IMR-90 (cell line): ENCODE measurements around the gene CDH23. TPM values are rescaled to one million over a fixed set of nuclear protein-coding genes. Genes with fewer than 3 reads are reported as not detected.

Experiments
- ATAC-seq: fragments of 200-7000 bp; cut with Tn5 transposase; 2 replicates; pipeline ENCODE4 v1.9.1; 2020; ENCODE audit warnings: low read depth, mild to moderate bottlenecking, moderate library complexity
- BruUV-seq: library from RNA; stranded (reverse); fragments of 400-500 nt; replicated peaks from 2 replicates; lab custom pipeline; 2021; lab: Mats Ljungman, UMichigan
- CTCF ChIA-PET: fragments of 300-600 bp; formaldehyde crosslinking; extraction: SDS; loops from one replicate; lab custom pipeline; 2021; ENCODE audit warnings: antibody characterized with exemption; lab: Yijun Ruan, JAX
- POLR2A ChIA-PET: fragments of 300-600 bp; sonication (Branson Sonifier 250); formaldehyde crosslinking; loops from one replicate; lab custom pipeline; 2022; ENCODE audit warnings: antibody characterized with exemption; ENCODE audit not compliant: unreplicated experiment; lab: Charles Lee
- DNase-seq: peaks from one replicate; pipeline ENCODE4 v3.0.0; 2013
- H2AFZ ChIP-seq: replicated peaks from 2 replicates; pipeline ENCODE3; 2013; ENCODE audit warnings: low read length, mild to moderate bottlenecking; ENCODE audit not compliant: poor library complexity
- H2AK5ac ChIP-seq: 2 replicates; pipeline ENCODE4 v1.6.1; 2013; ENCODE audit warnings: low read depth, low read length, inconsistent platforms
- H2AK9ac ChIP-seq: replicated peaks from 2 replicates; pipeline ENCODE3; 2013; ENCODE audit warnings: mild to moderate bottlenecking, low read depth, low read length, moderate library complexity; ENCODE audit not compliant: poor library complexity
- H2BK120ac ChIP-seq: 2 replicates; pipeline ENCODE4 v1.6.1; 2013; ENCODE audit warnings: low read depth, low read length, inconsistent platforms
- H2BK15ac ChIP-seq: 3 replicates; pipeline ENCODE4 v1.6.1; 2013; ENCODE audit warnings: low read depth, low read length, inconsistent platforms
- H2BK20ac ChIP-seq: 2 replicates; pipeline ENCODE4 v1.6.1; 2013; ENCODE audit warnings: low read depth, mild to moderate bottlenecking, inconsistent platforms, low read length, moderate library complexity
- H2BK5ac ChIP-seq: 2 replicates; pipeline ENCODE4 v1.6.1; 2013; ENCODE audit warnings: mild to moderate bottlenecking, low read depth, low read length, inconsistent platforms; ENCODE audit not compliant: poor library complexity, severe bottlenecking
- H3K14ac ChIP-seq: replicated peaks from 2 replicates; pipeline ENCODE4 v1.6.1; 2013; ENCODE audit warnings: low read depth, low read length, inconsistent platforms
- H3K18ac ChIP-seq: 2 replicates; pipeline ENCODE4 v1.6.1; 2013; ENCODE audit warnings: low read depth, low read length, control low read depth
- H3K23ac ChIP-seq: 2 replicates; pipeline ENCODE4 v1.6.1; 2013; ENCODE audit warnings: low read depth, low read length, inconsistent platforms
- H3K27ac ChIP-seq: 2 replicates; pipeline ENCODE4 v1.5.1; 2013; ENCODE audit warnings: mild to moderate bottlenecking, control low read depth, low read length; ENCODE audit not compliant: insufficient read depth
- H3K27me3 ChIP-seq: 2 replicates; pipeline ENCODE4 v1.6.1; 2013; ENCODE audit warnings: low read length; ENCODE audit not compliant: control insufficient read depth, insufficient read depth
- H3K36me3 ChIP-seq: 2 replicates; pipeline ENCODE4 v1.6.1; 2013; ENCODE audit warnings: low read length, mixed read lengths; ENCODE audit not compliant: control insufficient read depth, insufficient read depth
- H3K4ac ChIP-seq: 2 replicates; pipeline ENCODE4 v1.6.1; 2013; ENCODE audit warnings: low read depth, low read length, inconsistent platforms
- H3K4me1 ChIP-seq: 2 replicates; pipeline ENCODE4 v1.6.1; 2013; ENCODE audit warnings: low read length, mixed read lengths; ENCODE audit not compliant: control insufficient read depth, insufficient read depth
- H3K4me2 ChIP-seq: 2 replicates; pipeline ENCODE4 v1.6.1; 2013; ENCODE audit warnings: low read depth, mild to moderate bottlenecking, control low read depth, low read length, moderate library complexity
- H3K4me3 ChIP-seq: 2 replicates; pipeline ENCODE4 v1.5.1; 2013; ENCODE audit warnings: low read depth, mild to moderate bottlenecking, control low read depth, low read length, moderate library complexity; ENCODE audit not compliant: insufficient read depth
- H3K56ac ChIP-seq: 2 replicates; pipeline ENCODE4 v1.6.1; 2013; ENCODE audit warnings: low read length, inconsistent platforms; ENCODE audit not compliant: insufficient read depth; ENCODE audit errors: extremely low read depth
- H3K79me1 ChIP-seq, 2 experiments: 2 replicates each; pipeline ENCODE4 v1.6.1; 2013; ENCODE audit warnings: low read length in 2 of 2, inconsistent platforms in 1 of 2, low read depth in 1 of 2
- H3K9ac ChIP-seq: 2 replicates; pipeline ENCODE4 v1.6.1; 2013; ENCODE audit warnings: low read depth, low read length, control low read depth
- H3K9me1 ChIP-seq: 2 replicates; pipeline ENCODE4 v1.6.1; 2013; ENCODE audit warnings: low read length, inconsistent platforms; ENCODE audit not compliant: insufficient read depth
- H3K9me3 ChIP-seq: 2 replicates; pipeline ENCODE4 v1.6.1; 2013; ENCODE audit warnings: low read length; ENCODE audit not compliant: control insufficient read depth, insufficient read depth
- H4K20me1 ChIP-seq: 2 replicates; pipeline ENCODE4 v1.6.1; 2013; ENCODE audit warnings: low read length, inconsistent platforms; ENCODE audit not compliant: insufficient read depth
- H4K5ac ChIP-seq: 2 replicates; pipeline ENCODE4 v1.6.1; 2013; ENCODE audit warnings: mild to moderate bottlenecking, low read depth, low read length, control low read depth
- H4K8ac ChIP-seq, 2 experiments: 2 replicates each; pipeline ENCODE4 v1.6.1; 2013; ENCODE audit warnings: low read depth in 2 of 2, low read length in 2 of 2, control low read depth in 1 of 2, inconsistent platforms in 1 of 2
- H4K91ac ChIP-seq: 2 replicates; pipeline ENCODE4 v1.6.1; 2013; ENCODE audit warnings: low read depth, low read length, inconsistent platforms; ENCODE audit not compliant: insufficient read depth
- CEBPB ChIP-seq: IDR thresholded peaks from 2 replicates; pipeline ENCODE4 v1.6.1; 2012; ENCODE audit warnings: low read depth, low read length, improper control_type of control experiment
- CHD1 ChIP-seq: IDR thresholded peaks from 2 replicates; pipeline ENCODE4 v1.6.1; 2012; ENCODE audit warnings: low read depth, low read length, improper control_type of control experiment
- FOS ChIP-seq: fragments of 150-350 bp; IDR thresholded peaks from 2 replicates; pipeline ENCODE4 v1.6.1; 2016; ENCODE audit warnings: low read depth, low read length
- MAFK ChIP-seq: IDR thresholded peaks from 2 replicates; pipeline ENCODE4 v1.6.1; 2012; ENCODE audit warnings: low read depth, low read length, improper control_type of control experiment
- MAZ ChIP-seq: IDR thresholded peaks from 2 replicates; pipeline ENCODE4 v1.6.1; 2012; ENCODE audit warnings: low read depth, mild to moderate bottlenecking, low read length, improper control_type of control experiment, moderate library complexity, borderline replicate concordance
- MXI1 ChIP-seq: IDR thresholded peaks from 2 replicates; pipeline ENCODE4 v1.6.1; 2012; ENCODE audit warnings: low read depth, mild to moderate bottlenecking, low read length, moderate library complexity, borderline replicate concordance
- NFE2L2 ChIP-seq: fragments of 150-350 bp; IDR thresholded peaks from 2 replicates; pipeline ENCODE4 v1.6.1; 2016; ENCODE audit warnings: low read depth, mild to moderate bottlenecking, low read length
- RAD21 ChIP-seq: IDR thresholded peaks from 2 replicates; pipeline ENCODE4 v1.6.1; 2012; ENCODE audit warnings: low read length, improper control_type of control experiment
- RCOR1 ChIP-seq: IDR thresholded peaks from 2 replicates; pipeline ENCODE4 v1.6.1; 2012; ENCODE audit warnings: mild to moderate bottlenecking, low read length, improper control_type of control experiment; ENCODE audit not compliant: insufficient replicate concordance
- RFX5 ChIP-seq: IDR thresholded peaks from 2 replicates; pipeline ENCODE4 v1.8.0; 2012; ENCODE audit warnings: low read depth, mild to moderate bottlenecking, low read length, moderate library complexity
- SMC3 ChIP-seq: fragments of 150-350 bp; IDR thresholded peaks from 2 replicates; pipeline ENCODE4 v1.6.1; 2016; ENCODE audit warnings: low read depth, mild to moderate bottlenecking, antibody characterized with exemption, low read length, moderate library complexity
- WGBS, 2 experiments: methylation state at CpG; one replicate each; pipeline versions ENCODE4 v1.1.5 to v1.1.7; 2013; ENCODE audit warnings: missing lambda C conversion rate in 2 of 2; ENCODE audit not compliant: insufficient read length in 1 of 2; ENCODE audit errors: extremely low coverage in 2 of 2; 5-methylcytosine and 5-hydroxymethylcytosine counted together
- dilution Hi-C: fragments of 300-500 bp; cut with HindIII; formaldehyde crosslinking; loops from one replicate; pipeline ENCODE4 v1.14.3; 2018; ENCODE audit warnings: low sequenced_read_pairs; ENCODE audit not compliant: unreplicated experiment
- in situ Hi-C: fragments of 300-500 bp; cut with MboI; formaldehyde crosslinking; loops from 3 replicates; pipeline ENCODE4 v1.14.3; 2019; ENCODE audit warnings: low sequenced_read_pairs, inconsistent platforms, mixed read lengths
- intact Hi-C: fragments of 100-400 bp; cut with micrococcal nuclease; formaldehyde crosslinking; loops from 2 replicates; pipeline ENCODE4 v1.10.0; 2022
- polyA plus RNA-seq, 3 experiments: library from polyadenylated mRNA; depleted of rRNA; stranded (reverse); fragments of >200 nt; gene quantifications; 2 replicates each; pipeline ENCODE4 v1.2.3, GENCODE V29; 2012; ENCODE audit warnings: low replicate concordance in 1 of 3
- total RNA-seq: library from RNA; depleted of rRNA; stranded (reverse); fragments of >200 nt; gene quantifications from 2 replicates; pipeline ENCODE4 v1.2.3, GENCODE V29; 2012
- TF ChIP-seq, protein P1 (sequence below): fragments of 150-350 bp; IDR thresholded peaks from 2 replicates; pipeline ENCODE4 v1.6.1; 2016; ENCODE audit warnings: low read depth, mild to moderate bottlenecking, low read length, moderate library complexity, borderline replicate concordance
- TF ChIP-seq, protein P2 (sequence below): conservative IDR thresholded peaks from 2 replicates; pipeline ENCODE4 v1.5.1; 2012; ENCODE audit warnings: mild to moderate bottlenecking, low read depth, low read length, improper control_type of control experiment

CDH23 gene
- total and polyA plus RNA-seq, 2 of the 4 experiments (the other 2 are of a cell fraction) = under 0.01 to 0.03 TPM

DNA sequence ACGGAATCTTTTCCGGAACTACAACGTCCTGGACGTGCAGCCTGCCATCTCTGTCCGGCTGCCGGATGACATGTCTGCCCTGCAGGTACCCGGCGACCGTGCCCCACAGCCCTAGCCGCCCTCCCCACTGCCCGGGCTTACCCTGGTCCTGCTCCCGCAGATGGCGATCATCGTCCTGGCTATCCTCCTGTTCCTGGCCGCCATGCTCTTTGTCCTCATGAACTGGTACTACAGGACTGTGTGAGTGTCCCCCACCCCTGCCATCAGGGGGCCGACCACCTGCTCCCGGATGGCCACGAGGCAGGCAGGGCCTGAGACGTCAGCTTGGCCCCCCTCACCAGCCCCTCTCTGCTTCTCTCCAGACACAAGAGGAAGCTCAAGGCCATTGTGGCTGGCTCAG lies 414.6 kb downstream of the CDH23 start:
- ChIA-PET POLR2A (no interaction called here), CTCF (interaction anchor here (1.1 to 1.7 kb wide), 2 partner anchors 115 to 237 kb away, joined by 4 to 6 read pairs; no protein-coding TSS in a partner anchor)
- H3K36me3 ChIP-seq = peaks cover 11% of the 10 kb centered on the region; the same call in 1 of the 2 replicates
- ATAC-seq = no peak
- 100% methylated on average over 8 of the region's 19 CpGs; no CpG with 5 or more reads in 1 of the 2 experiments for WGBS, 2 experiments
- H3K56ac ChIP-seq = no peak overlapping the region
- H4K8ac ChIP-seq = no peak overlapping the region
- H3K4me1 ChIP-seq = no peaks in the 10 kb centered on the region
- H2BK120ac ChIP-seq = no peak overlapping the region
- no peaks in the 10 kb centered on the region for H3K9me3 ChIP-seq
- no peak overlapping the region for H4K91ac ChIP-seq
- H3K18ac ChIP-seq = no peak overlapping the region
- no peak overlapping the region for H3K27ac ChIP-seq
- intact Hi-C loops = loop anchor here (5.0 kb wide), 2 partner anchors 99 to 114 kb away; no protein-coding TSS in a partner anchor
- H2AFZ ChIP-seq = no peak overlapping the region
- no peak overlapping the region for H2BK20ac ChIP-seq
- H3K4me3 ChIP-seq = no peak overlapping the region
- TF ChIP-seq, protein P1, sequence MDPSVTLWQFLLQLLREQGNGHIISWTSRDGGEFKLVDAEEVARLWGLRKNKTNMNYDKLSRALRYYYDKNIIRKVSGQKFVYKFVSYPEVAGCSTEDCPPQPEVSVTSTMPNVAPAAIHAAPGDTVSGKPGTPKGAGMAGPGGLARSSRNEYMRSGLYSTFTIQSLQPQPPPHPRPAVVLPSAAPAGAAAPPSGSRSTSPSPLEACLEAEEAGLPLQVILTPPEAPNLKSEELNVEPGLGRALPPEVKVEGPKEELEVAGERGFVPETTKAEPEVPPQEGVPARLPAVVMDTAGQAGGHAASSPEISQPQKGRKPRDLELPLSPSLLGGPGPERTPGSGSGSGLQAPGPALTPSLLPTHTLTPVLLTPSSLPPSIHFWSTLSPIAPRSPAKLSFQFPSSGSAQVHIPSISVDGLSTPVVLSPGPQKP = no peak
- TF ChIP-seq CHD1 (no peak), MXI1 (no peak; the same call in 1 of the 2 replicates), RFX5 (no peak), SMC3 (no peak), RAD21 (no peak), MAFK (no peak), NFE2L2 (no peak), CEBPB (no peak), RCOR1 (no peak), MAZ (no peak), FOS (no peak)
- TF ChIP-seq, protein P2, sequence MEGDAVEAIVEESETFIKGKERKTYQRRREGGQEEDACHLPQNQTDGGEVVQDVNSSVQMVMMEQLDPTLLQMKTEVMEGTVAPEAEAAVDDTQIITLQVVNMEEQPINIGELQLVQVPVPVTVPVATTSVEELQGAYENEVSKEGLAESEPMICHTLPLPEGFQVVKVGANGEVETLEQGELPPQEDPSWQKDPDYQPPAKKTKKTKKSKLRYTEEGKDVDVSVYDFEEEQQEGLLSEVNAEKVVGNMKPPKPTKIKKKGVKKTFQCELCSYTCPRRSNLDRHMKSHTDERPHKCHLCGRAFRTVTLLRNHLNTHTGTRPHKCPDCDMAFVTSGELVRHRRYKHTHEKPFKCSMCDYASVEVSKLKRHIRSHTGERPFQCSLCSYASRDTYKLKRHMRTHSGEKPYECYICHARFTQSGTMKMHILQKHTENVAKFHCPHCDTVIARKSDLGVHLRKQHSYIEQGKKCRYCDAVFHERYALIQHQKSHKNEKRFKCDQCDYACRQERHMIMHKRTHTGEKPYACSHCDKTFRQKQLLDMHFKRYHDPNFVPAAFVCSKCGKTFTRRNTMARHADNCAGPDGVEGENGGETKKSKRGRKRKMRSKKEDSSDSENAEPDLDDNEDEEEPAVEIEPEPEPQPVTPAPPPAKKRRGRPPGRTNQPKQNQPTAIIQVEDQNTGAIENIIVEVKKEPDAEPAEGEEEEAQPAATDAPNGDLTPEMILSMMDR = no peak
- H3K9me1 ChIP-seq = no peaks in the 10 kb centered on the region; the same call in 1 of the 2 replicates
- H2AK5ac ChIP-seq = no peak overlapping the region
- in situ Hi-C loops = loop anchor here (10.0 kb wide), 2 partner anchors 427 to 497 kb away; partner anchors contain the start of gene SLC29A3
- H2AK9ac ChIP-seq = no peak overlapping the region
- no peak overlapping the region for H2BK15ac ChIP-seq
- H3K27me3 ChIP-seq = peaks cover 5% of the 10 kb centered on the region; the same call in 1 of the 2 replicates
- H3K4me2 ChIP-seq = no peak overlapping the region
- H4K20me1 ChIP-seq = peaks cover 19% of the 10 kb centered on the region
- dilution Hi-C loops = no loop called here
- H3K23ac ChIP-seq = no peak overlapping the region
- H3K4ac ChIP-seq = no peak overlapping the region
- no peak overlapping the region for H3K9ac ChIP-seq
- H2BK5ac ChIP-seq = no peak overlapping the region
- BruUV-seq = no TSS peak
- no peak overlapping the region for H4K5ac ChIP-seq
- no peaks in the 10 kb centered on the region for H3K79me1 ChIP-seq
- no peak for DNase-seq
- no peak overlapping the region for H3K14ac ChIP-seq
